Activated CD4-positive, alpha-beta T cell treated with anti-CD3 and anti-CD28 coated beads for 1 hour (primary cell): ENCODE data around the gene TAF1D.
A peak's percentile ranks its signal among the peaks of the same experiment; 100 is the strongest.
"Not testable (repeated sequence)": the region's sequence is repeated elsewhere in the genome, so short reads cannot be mapped to it uniquely, and the experiment has no call there.

Source experiments
- DNase-seq: peaks from one replicate; pipeline ENCODE4 v3.0.0-alpha.2; 2020

TAF1D gene, protein sequence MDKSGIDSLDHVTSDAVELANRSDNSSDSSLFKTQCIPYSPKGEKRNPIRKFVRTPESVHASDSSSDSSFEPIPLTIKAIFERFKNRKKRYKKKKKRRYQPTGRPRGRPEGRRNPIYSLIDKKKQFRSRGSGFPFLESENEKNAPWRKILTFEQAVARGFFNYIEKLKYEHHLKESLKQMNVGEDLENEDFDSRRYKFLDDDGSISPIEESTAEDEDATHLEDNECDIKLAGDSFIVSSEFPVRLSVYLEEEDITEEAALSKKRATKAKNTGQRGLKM

DNA sequence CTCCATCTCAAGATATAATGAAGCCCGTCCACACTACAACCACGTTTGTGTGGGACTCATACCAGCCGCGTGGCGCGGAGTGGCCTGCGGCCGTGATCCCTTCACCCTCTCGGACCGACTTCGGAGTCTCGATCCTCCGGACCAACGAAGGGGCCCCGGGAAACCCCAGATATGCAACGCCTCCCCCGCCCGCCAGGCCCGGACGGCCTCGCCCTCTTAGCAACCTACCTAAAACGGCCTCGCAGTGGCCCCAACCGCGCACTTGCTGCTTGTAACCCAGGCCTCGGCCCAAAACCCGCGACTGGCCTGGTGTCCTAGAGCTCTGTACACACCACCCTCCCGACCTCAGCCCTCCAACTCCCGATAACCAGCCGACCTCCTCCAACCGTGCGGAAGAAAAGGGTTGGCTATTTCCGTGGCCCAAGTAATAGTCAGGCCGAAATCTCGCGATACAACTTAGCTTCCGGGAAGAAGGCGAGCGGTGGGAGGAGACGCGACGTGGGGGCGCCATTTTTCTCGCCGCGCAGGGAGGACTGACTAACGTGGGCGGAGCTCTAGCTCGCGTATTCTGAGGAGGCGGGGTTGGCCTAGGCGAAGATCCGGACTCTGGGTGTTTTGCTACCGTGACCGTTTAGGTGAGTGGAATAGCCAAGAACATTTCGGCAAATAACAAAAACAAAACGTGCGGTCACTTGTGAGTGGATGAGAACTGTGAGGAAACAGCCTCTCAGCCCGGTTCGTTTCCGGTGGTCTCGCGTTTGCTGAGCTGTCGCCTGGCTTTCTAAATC is at the start of gene TAF1D, which contains the start of gene C11orf54:
Gene TAF1D (minus strand): TSS at position 402 of the 788 bp plus-strand sequence. CDS start 2,191 bp downstream, outside the sequence.
Gene C11orf54 (plus strand): TSS at position 579 of the 788 bp plus-strand sequence. CDS start 5,722 bp downstream, outside the sequence.
- DNase-seq: peak; percentile 93

DNA sequence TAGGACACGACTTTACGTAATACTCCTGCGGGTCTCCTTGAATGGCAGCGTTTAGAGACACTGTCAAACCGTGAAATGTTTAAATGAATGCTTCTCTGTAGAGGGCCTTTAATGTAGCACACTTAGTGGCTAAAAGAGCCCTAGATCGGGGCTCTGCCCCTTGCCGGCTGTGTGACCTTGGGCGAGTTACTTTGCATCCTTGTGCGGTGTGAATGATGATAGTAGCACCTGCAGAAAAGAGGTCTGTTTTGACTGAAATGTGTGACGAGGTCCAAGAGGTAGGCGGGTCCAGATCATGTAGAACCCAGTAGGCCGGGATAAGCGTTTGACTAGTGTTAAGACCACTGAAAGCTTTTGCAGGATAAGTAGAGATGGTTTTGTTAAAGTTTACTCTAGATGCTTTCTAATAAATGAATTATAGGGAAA is 43.7 kb upstream of the TAF1D start:
- no peak for DNase-seq

GRCh38 chr11:93784145-93784934 is 43.0 kb upstream of the TAF1D start, which contains the start of gene MED17:
Gene MED17, plus strand, starts transcription at chr11:93784282. Its CDS starts 232 bp downstream, at chr11:93784514.
- peak; percentile 79 for DNase-seq

DNA sequence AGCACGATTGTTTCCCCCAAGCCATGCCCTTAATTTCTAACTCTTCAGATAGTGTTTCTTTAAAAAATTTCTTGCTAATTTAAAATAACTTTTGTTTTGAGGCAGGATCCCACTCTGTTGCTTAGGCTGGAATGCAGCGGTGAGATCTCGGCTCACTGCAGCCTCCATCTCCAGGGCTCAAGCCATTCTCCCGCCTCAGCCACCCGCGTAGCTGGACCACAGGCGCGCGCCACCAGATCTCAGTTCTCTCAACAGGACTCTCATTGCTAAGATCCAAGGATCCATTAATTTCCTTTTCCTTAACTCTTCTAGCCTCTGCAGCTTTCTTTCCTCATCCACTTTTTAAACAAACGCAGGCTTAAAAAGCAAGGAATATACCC is 42.5 kb upstream of the TAF1D start:
- DNase-seq: no peak

DNA sequence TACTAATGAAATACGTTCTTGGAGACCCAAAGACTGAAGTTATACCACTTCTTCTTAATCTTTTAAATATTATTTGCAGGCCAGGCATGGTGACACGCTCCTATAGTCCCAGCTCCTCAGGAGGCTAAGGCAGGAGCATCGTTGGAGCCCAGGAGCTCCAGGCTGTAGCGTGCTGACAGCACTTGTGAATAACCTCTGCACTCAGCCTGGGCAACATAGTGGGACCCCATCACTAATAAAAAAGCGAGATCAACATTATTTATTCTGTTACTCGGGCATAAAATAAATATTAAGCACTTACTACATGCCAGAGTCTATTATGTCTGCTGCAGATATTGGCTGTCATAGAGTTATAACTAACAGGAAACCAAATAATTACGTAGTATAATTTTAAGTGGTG is 42.1 kb upstream of the TAF1D start:
- no peak for DNase-seq

GRCh38 chr11:93775289-93775688 is 34.0 kb upstream of the TAF1D start:
- no peak for DNase-seq

GRCh38 chr11:93774560-93774959 is 33.3 kb upstream of the TAF1D start:
- not testable (repeated sequence) for DNase-seq

- no peak for DNase-seq
Measured at GRCh38 chr11:93773601-93774200, 32.4 kb upstream of the TAF1D start.

- DNase-seq: no peak
Measured at GRCh38 chr11:93773045-93773477, 31.8 kb upstream of the TAF1D start.

- DNase-seq: no peak
Measured at GRCh38 chr11:93772123-93772522, 30.8 kb upstream of the TAF1D start.

GRCh38 chr11:93770160-93770559 is 28.9 kb upstream of the TAF1D start:
- DNase-seq: no peak

- DNase-seq: no peak
Measured at GRCh38 chr11:93767018-93767417, 25.7 kb upstream of the TAF1D start.

- DNase-seq: no peak
Measured at GRCh38 chr11:93766504-93766903, 25.2 kb upstream of the TAF1D start.

DNA sequence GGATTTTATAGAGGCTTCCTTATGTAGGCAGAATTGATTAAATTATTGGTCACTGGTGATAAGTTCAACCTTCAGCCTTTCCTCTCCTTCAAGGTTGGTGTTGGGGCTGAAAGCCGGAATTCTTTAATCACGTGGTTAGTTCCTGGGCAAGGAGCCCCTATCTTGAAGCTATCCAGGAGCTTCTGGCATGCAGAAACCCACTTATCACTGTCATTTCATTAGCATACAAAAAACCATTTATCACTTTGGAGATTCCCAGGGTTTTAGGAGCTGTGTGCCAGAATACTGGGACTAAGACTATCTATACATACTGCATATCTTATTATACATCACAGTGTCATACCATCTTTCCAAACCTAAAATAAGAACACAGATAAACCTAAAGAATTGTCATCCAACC is 24.3 kb upstream of the TAF1D start:
- DNase-seq: no peak

GRCh38 chr11:93761910-93762309 is 20.6 kb upstream of the TAF1D start:
- DNase-seq: no peak

DNA sequence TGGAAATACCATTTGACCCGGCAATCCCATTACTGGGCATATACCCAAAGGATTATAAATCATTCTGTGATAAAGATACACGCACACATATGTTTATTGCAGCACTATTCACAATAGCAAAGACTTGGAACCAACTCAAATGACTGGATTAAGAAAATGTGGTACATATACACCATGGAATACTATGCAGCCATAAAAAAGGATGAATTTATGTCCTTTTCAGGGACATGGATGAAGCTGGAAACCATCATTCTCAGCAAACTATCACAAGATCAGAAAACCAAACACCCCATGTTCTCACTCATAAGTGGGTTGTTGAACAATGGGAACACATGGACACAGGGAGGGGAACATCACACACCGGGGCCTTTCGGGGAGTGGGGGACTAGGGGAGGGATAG is 17.8 kb upstream of the TAF1D start:
- not testable (repeated sequence) for DNase-seq

DNA sequence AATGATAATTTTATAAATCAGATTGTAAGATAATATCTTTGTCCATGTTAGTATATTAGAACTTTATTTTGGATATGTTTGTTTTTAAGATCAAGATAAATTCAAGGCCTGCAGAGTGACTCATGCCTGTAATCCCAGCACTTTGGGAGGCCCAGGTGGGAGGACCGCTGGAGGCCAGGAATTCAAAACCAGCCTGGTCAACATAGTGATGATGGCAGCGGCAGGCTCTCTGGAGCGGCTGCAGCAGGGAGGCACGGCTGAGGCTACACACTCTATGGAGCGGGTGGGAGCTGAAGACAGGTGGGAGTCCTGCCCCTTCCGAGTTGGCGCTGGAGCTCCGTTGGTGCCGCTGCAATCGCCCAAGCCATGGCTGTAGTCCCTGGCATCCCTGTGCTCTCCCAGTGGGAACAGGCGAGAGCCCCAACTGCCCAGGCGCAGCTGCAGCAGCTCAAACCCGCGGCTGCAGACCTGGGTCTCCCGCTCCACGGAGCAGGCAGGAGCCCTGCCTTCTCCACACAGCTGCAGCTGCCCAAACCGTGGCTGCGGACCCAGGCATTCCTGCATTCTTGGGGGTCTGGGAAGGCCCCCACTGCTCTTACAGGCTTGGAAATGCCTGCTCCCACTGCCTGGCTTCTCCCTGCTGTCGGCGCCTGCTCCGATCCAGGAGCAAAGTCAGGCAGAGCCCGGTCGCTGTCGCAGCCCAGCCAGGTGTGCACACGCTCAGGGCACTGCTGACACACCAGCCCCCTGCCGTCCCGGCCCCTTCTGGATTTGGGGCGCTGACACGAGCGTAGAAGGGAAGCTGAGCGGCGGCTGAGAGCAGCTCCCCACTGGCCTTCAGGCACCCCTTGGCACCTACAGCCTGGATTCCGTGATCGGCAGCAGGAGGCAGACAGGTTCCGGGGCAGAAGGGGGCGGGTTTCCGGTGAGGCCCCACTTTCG is 16.9 kb upstream of the TAF1D start:
- no peak for DNase-seq

DNA sequence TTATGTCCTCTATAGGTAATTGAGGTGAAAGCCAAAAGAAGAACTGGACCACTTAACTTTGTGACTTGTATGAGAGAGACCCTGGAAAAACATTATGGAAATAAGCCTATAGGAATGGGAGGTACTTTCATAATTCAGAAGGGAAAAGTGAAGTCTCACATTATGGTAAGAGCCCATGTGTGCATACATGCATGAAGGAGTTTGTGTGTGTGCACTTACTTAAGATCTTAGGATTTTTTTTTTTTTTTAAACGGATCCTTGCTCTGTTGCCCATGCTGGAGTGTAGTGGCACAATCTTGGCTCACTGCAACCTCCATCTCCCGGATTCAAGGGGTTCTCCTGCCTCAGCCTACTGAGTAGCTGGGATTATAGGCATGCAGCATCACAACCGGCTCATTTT is 16.0 kb upstream of the TAF1D start:
- no peak for DNase-seq

DNA sequence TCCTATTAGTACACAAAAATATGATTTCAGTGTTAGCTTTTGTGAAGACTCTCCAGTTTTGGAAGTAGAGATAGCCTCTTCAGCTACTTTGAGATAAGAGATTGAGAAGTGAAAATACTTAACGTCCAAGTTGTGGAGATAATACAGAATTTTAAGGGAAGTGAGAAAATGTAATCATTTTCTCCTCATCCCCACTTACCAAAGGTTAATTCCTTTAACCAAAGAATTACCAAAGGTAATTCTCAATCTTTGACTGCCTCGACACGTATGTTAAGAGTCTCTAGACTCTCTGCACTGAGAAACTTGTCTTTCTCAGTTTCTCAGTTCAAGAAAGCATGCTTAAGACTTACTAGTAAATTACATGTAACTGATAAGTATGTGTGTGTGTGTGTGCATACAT is 15.5 kb upstream of the TAF1D start:
- no peak for DNase-seq

- DNase-seq: no peak
Measured at GRCh38 chr11:93753241-93753640, 11.9 kb upstream of the TAF1D start.

DNA sequence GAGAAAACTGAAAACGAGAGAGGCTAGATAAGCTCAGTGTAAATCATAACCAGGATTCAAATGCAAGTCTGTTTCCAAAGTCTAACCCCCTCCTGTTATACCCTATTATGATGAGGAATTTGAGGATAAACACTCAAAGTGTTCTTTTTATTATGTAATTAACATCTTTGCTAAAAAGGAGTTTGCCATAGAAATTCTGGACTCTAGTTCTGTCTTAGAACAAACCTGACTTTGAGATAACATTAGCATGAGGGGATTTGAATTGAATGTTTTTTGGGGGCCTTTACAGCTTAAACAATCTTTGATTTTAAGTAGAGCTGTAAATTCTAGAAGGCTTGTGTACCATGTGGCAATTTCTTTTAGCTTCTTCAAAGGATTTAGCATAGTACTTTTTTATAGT is 9.7 kb upstream of the TAF1D start:
- DNase-seq: no peak

DNA sequence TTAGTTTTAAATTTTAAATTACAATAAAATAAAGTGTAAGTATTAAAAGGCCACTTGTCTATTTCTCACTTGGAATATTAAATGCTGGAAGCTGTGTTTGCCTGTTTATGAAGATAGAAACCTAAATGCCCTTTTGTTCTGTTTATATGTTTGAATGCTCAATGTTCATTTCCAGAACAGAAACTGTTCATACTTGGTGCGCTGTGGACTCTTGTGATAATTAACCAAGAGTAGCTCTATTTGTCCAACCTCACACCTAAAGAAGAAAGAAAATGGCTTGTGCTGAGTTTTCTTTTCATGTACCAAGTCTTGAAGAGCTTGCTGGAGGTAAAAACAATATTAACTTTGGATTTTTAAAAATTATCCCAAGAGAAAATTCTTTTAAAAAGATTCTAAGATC is 5.8 kb upstream of the TAF1D start:
- no peak for DNase-seq
